Astrocyte (in vitro differentiated cells and primary cell): ENCODE results near the gene QPCT.

Experiments used
- EZH2 ChIP-seq: IDR thresholded peaks from 2 replicates; pipeline ENCODE4 v1.6.1; 2012; ENCODE audit warnings: mild to moderate bottlenecking, low read length, inconsistent platforms; ENCODE audit not compliant: insufficient read depth
- TF ChIP-seq, protein P1 (sequence below): IDR thresholded peaks from 2 replicates; pipeline ENCODE4 v1.5.1; 2011; ENCODE audit warnings: low read depth, mild to moderate bottlenecking, inconsistent platforms, low read length, moderate library complexity; ENCODE audit not compliant: insufficient read depth

- TF ChIP-seq, protein P1, sequence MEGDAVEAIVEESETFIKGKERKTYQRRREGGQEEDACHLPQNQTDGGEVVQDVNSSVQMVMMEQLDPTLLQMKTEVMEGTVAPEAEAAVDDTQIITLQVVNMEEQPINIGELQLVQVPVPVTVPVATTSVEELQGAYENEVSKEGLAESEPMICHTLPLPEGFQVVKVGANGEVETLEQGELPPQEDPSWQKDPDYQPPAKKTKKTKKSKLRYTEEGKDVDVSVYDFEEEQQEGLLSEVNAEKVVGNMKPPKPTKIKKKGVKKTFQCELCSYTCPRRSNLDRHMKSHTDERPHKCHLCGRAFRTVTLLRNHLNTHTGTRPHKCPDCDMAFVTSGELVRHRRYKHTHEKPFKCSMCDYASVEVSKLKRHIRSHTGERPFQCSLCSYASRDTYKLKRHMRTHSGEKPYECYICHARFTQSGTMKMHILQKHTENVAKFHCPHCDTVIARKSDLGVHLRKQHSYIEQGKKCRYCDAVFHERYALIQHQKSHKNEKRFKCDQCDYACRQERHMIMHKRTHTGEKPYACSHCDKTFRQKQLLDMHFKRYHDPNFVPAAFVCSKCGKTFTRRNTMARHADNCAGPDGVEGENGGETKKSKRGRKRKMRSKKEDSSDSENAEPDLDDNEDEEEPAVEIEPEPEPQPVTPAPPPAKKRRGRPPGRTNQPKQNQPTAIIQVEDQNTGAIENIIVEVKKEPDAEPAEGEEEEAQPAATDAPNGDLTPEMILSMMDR = no peak
- no peak for TF ChIP-seq EZH2
Measured at GRCh38 chr2:37326285-37326684, 18.1 kb upstream of the QPCT start.
